Astrocyte of the cerebellum (primary cell): ENCODE measurements around the gene CA5B.
"Not testable (repeated sequence)": the region's sequence is repeated elsewhere in the genome, so short reads cannot be mapped to it uniquely, and the experiment has no call there.

Source experiments
- DNase-seq: peaks from one replicate; pipeline ENCODE4 v3.0.0-alpha.2; 2011; ENCODE audit warnings: low read depth
- H3K4me3 ChIP-seq: 2 replicates; pipeline ENCODE4 v1.5.1; 2011; ENCODE audit warnings: mild to moderate bottlenecking, low read depth, low read length, moderate library complexity
- CTCF ChIP-seq: IDR thresholded peaks from 2 replicates; pipeline ENCODE4 v1.5.1; 2012; ENCODE audit warnings: low read length, low read depth, moderate library complexity, mild to moderate bottlenecking; ENCODE audit errors: missing control alignments
- in situ Hi-C: cut with HindIII; loops from 2 replicates; pipeline ENCODE4 v1.10.0; 2017; ENCODE audit warnings: low sequenced_read_pairs

Gene CA5B

GRCh38 chrX:15718283-15718970 lies 19.6 kb upstream of the CA5B start:
- TF ChIP-seq CTCF: no peak
- in situ Hi-C loops: no loop called here

GRCh38 chrX:15719324-15719968 lies 18.6 kb upstream of the CA5B start:
- no peak for TF ChIP-seq CTCF
- H3K4me3 ChIP-seq: no peak overlapping the region
- no peak for DNase-seq
- in situ Hi-C loops: no loop called here

More at GRCh38 chrX:15718283-15718970, 19.6 kb upstream of the CA5B start:
- H3K4me3 ChIP-seq: no peak overlapping the region
- no peak for DNase-seq

- no peak for TF ChIP-seq CTCF
- DNase-seq: no peak
- in situ Hi-C loops: no loop called here
- no peak overlapping the region for H3K4me3 ChIP-seq
Observed at GRCh38 chrX:15721911-15722310, 16.2 kb upstream of the CA5B start.

GRCh38 chrX:15723887-15724517 lies 14.1 kb upstream of the CA5B start:
- H3K4me3 ChIP-seq: no peak overlapping the region
- TF ChIP-seq CTCF: no peak
- DNase-seq: no peak
- in situ Hi-C loops: no loop called here

- in situ Hi-C loops: no loop called here
Observed at GRCh38 chrX:15724911-15725310, 13.2 kb upstream of the CA5B start.

GRCh38 chrX:15731368-15731767 lies 6.7 kb upstream of the CA5B start:
- H3K4me3 ChIP-seq, DNase-seq, in situ Hi-C loops: not testable (repeated sequence)

More at GRCh38 chrX:15724911-15725310, 13.2 kb upstream of the CA5B start:
- DNase-seq: no peak
- no peak for TF ChIP-seq CTCF
- H3K4me3 ChIP-seq: no peak overlapping the region

GRCh38 chrX:15737190-15737958 lies 696 bp upstream of the CA5B start:
- peak overlapping the region; percentile 45 for H3K4me3 ChIP-seq
- no peak for DNase-seq
- no peak for TF ChIP-seq CTCF
- in situ Hi-C loops: no loop called here
